Measurements from ENCODE around the gene ZBED2.

Gene ZBED2

DNA sequence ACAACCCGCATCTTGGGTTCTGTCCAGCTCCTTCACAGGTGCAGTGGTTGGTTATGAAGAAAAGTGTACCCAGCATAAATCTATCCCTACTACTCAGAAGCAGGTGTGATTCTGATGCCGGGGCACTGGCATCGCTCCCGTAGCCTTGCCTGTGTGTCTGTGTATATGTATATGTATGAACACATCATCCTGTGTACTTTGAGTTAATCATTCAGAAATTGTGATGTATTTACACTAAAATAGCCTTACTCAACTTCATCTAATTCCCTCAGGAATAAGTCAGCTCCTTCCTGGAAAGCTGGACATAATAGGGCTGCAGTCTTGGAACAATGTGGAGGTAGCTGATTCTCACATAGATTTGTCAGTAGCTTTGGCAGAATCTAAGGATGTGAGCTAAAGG, 6.7 kb upstream of the ZBED2 start:
- DNase-seq, result no peak

DNA sequence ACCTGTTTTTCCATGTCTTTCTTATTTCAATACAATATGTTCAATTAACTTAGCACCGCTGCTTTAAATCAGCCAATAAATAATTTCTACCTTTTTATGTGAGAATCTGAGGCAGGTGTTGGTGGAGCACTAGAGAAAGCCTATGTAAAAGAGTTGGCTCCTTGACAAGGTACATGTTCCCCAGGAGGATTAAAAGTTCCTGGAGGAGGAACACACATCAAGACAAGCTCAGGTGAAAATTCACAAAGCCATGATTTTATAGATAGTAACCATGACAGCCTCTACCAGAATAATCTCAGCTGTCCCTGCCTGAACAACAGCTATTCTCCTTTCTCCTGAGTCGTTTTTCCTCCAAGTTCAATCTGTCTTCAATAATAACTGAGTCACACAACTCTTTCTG, 3.4 kb upstream of the ZBED2 start:
- DNase-seq, result no peak

DNA sequence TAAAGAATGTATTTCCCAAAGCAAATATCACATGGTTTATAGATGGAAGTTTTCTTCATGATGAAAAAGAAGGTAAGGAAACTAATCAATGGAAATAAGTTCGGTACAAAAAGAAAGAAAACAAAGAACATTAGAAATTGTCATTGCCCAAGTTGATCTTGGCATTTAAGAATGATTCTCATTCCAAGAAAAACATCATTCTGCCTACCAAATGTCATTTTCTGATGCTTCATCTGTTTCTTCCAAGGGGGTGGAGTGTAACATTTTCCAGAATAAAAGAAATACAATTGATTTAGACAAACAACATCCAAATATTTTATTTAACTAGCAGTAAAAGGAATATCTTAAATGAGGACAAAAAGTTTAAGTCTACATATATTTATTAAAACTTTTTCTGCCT, 3.0 kb upstream of the ZBED2 start:
- DNase-seq, result no peak

- DNase-seq, result no peak
These were observed 1.2 kb upstream of the ZBED2 start for GRCh38 chr3:111596328-111596727.

- DNase-seq, result no peak
These were observed 365 bp downstream of the ZBED2 start for GRCh38 chr3:111594781-111595180.

DNA sequence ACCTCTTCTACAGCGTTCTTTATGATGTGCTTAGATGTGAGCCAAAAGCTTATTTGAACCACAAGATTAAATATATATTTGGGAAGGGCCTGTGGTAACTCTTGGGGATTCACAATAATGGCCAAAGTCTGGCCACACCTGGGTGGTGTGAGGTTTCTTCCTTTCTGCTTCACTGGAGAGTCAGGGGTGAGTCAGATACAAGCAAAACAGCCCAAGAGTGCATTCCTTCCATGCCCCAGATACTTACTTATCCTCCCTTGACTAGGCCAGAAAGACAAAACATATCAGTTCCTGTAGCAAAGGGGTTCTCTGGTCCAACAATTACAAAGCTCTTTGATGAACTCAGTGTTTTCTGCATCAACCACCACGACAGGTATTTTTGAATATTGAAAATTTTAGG, 941 bp downstream of the ZBED2 start:
- DNase-seq, result no peak

DNA sequence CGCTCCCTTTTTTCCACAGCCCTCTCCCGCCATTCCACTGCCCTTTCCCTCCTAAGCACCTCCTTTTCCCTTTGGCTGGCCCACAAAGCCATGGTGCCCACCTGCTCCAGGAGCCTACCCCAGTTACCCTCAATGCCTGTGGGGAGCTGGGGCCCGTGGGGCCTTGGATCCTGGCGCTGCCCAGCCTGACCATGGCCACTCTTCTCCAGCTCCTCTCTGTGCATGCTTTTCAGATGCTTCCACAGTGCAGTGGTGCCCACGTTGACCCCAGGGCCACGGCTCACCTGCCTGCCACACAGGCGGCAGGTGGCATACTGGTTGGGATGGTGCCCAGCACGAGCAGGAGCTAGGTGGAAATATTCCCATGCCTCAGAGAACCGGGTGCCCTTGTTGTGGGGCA, 1.5 kb downstream of the ZBED2 start:
- no peak for DNase-seq

DNA sequence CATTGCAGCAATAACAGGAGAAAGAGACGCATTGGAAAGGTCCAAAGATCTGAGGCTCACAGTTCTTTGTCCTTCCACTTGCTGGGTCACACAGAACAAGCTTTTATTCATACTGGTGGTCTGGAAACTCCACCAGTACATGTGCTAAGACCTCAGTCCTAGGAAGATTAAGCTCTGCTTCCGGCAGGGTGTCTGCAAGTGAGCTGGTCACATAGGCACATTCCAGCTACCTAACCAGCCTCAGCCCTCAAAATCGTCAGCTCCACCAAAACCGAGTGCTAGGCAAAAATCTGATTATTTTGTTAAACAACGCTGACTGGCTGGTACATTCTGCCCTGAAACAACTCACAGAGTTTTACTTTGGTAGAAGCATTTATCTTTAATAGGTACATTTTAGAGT, 2.2 kb downstream of the ZBED2 start:
- no peak for DNase-seq

- no peak for DNase-seq
These were observed 3.0 kb downstream of the ZBED2 start for GRCh38 chr3:111592143-111592542.

GRCh38 chr3:111591555-111591954, 3.6 kb downstream of the ZBED2 start:
- DNase-seq, result no peak

DNA sequence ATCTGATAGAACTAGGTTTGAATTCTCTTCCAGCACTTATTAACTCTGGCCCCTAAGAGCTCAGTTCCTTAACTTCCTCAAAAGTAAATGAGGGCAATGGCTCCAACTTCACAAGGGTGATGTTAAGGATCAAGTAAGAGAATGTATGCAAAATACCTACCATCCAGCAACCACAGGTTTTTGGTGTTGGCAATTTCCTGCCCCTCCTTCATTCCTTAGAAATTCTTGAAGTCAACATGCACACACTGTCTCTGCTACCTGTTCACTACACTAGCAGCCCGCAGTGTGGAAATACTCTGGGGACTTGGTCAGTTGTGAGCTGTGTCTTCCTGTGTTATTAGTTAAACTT, 5.0 kb downstream of the ZBED2 start:
- DNase-seq, result no peak

DNA sequence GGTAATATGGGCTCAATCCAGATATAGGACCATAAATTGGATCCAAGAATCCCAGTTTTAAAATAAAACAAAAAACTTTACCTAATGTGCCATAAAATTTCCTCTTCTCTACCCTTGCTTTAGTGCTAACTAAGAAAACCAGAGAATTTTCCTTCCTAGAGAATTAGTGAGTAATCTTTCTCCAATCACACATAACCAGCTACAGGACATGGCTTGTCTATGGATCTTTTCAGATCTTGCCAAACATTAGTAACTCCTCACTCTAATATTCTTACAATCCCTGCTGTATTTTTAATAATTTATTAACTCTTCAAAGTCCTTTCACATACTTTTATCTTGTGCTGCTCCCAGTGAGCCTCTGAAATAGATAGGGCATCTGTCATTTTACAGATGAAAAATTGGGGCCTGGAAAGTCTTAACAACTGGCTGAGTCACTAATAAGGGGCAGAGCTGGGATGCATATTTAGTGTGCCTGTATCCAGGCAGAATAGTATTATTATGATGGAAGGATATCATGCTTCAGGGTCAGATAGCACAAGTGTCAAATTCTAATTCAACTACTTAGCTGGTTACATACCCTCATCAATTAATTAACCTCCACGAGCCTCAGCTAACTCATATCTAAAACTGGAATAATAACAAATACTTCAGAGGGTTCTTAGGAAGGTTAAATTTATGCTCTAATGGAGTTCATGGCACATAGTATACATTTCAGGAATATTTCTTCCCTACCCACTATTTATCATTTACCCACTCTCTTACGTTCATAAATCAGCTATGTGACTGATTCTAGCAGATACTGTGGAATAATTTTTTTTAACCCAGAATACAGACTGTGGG, 5.6 kb downstream of the ZBED2 start:
- no peak for DNase-seq

DNA sequence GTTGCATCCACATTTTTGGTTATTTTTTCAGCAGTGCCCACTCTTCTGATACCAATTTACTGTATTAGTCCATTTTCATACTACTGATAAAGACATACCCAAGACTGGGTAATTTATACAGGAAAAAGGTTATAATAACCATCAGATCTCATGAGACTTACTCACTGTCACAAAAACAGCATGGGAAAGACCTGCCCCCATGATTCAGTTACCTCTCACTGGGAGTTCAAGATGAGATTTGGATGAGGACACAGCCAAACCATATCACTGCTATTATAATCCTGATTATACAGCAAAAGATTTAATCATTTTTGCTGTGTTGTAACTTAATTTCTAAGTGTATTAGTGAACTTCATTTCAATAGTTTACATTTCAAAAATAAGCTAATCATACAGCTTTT, 6.6 kb downstream of the ZBED2 start:
- no peak for DNase-seq

DNA sequence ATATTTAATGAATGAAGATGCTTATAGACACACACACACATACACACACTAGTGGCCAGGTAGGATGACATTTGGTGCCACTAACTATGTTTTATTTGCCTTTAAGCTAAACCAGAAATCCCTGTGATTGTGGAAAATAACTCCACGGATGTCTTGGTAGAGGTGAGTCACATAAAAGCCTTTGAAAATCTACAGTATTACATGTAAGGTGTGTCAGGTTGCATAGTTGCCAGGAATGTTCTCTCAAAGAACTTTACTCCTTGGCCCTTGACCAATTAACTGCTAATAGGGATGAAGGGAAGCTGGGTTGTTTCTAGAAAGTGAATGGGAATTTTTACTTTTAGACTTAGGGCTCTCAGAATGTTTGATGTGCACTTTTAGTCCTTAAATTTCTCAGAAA, 9.9 kb downstream of the ZBED2 start:
- no peak for DNase-seq

- no peak for DNase-seq
These were observed 10.4 kb downstream of the ZBED2 start for GRCh38 chr3:111584744-111585143.

- no peak for DNase-seq
These were observed 13.0 kb downstream of the ZBED2 start for GRCh38 chr3:111582120-111582474.

DNA sequence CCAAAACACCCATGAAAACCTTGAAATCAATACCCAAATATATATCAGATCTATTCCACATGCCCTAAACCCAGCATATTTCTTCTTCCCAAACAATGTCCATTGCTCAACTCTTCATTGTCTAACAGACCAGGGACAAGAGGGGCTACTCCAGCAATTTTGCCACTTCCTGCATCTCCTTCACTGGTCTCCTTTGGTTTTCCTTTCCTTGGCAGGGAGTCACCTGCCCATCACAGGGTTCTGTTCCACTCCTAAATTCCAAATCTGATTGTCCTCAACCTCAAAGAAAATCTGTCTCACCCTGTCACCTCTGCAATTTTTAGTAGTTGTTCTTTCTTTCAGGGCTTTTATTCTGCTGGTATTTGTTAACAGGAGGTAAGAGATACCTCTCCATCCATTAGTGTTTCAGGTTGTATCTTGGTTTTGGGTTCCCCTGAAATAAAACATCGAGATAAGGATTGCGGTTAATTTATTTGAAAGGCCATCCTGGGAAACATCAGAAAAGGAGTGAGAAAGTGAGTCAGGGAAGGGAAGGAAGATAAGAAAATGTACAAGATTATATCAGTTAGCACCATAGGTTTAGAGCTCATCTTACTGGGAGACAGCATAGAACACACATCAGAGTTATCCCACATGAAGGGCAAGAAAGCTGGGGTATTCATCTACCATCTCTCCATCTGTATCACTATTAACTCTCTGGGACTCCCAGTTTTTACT, 13.6 kb downstream of the ZBED2 start:
- no peak for DNase-seq

DNA sequence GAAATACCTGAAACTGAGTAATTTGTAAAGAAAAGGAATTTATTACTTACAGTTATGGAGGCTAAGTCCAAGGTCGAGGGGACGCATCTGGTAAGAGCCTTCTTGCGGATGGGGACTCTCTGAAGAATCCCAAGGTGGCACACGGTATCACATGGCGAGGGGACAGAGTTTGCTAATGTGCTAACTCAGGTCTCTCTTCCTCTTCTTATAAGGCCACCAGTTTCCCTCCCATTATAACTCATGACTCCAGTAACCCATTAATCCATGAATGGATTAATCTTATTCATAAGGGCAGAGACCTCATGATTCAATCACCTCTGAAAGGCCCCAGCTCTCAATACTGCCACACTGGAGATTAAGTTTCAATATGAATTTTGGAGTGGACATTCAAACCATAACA, 15.7 kb downstream of the ZBED2 start:
- no peak for DNase-seq

DNA sequence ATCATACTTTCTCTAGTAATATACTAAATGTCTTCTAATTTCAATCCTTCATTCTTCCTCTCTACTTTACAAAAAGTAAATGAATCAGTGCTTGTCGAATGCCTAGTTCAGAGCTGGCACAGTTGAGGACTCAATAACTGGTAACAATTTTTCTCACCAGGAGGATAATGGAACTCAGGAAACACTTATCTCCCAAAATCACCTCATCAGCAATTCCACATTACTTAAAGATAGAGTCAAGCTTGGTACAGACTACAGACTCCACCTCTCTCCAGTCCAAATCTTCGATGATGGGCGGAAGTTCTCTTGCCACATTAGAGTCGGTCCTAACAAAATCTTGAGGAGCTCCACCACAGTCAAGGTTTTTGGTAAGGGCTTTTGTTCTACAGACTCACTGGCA, 16.3 kb downstream of the ZBED2 start:
- DNase-seq, result no peak

DNA sequence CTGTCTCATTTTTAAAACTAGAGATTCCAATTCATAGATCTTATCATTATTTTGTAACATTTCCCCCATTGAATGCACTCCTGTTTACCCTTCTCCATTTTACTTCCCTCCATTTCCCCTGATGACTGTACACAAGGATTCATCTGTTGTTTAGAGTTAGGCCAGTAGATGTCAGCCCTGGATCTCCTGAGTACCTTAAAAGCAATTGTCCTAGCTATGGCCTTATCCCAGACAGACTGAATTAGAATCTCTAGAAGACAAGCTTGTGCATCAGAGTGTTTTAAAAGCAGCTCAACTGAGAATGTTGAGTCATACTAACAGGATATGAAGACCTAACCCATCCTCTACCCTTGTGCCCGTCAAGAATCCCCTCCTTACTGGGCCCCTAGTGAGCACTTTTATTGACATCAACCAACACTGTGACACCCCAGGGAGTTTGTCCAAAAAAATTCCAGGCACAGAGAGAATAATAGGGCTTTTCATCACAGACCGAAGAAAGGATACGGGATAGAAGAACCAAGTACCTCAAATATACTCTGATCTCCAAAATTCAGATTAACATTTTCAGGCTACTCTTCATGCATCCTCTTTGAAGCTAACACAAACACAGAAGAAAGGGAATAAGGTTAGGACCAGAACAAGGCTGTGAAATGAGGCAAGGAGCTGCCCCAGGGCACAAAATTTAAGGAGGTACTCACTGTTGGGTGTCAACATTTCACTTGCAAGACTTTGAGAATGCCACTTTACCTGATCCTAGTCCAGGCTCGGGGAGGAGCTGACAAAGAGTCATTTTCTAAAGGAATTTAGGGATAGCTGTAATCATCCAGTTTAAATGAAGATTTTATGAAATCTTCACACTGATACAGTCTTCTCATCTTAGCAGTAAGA, 17.1 kb downstream of the ZBED2 start:
- no peak for DNase-seq

DNA sequence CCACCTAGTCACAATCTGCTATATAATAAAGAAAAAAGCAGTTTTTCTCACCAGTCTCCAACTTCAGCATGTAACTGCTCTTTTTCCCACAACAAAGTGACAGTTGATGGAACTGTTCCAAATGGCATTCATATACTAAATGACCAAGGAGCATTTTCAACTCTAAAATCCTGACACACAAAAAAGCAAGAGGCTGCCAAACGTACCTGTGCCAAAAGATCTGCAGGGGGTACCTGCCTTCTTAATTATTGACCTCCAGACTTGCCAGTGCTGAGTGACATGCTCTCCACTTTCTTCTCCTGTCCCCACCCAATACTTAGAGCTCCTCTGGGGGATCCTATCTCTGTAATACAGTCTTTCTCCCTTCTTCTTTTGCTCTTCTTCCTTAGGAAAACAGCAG, 18.0 kb downstream of the ZBED2 start:
- DNase-seq, result no peak

DNA sequence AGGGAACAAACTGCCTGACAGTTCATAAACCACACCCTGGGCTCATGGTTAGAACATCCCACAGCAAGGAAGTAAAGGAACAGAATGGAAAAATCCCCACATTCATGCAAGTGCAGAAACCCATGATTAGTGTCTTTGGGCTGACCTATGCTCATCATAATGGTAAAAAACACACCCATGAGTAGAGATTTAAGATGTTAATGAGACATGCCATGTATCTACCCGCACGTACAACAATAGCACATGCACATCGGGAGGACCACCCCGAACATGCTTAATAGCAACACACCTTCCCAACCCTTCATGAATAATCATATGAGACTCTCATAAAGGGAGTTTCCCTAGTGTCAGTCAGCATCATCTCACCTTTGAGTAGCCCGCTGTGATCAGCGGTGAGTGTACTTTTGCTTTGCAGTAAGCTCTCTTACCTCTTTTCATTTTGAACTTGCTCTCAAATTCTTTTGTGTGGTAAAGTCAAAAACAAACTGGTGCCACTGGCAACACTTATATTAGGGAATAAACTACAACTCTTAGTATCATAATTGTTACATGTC, 23.2 kb downstream of the ZBED2 start:
- no peak for DNase-seq

DNA sequence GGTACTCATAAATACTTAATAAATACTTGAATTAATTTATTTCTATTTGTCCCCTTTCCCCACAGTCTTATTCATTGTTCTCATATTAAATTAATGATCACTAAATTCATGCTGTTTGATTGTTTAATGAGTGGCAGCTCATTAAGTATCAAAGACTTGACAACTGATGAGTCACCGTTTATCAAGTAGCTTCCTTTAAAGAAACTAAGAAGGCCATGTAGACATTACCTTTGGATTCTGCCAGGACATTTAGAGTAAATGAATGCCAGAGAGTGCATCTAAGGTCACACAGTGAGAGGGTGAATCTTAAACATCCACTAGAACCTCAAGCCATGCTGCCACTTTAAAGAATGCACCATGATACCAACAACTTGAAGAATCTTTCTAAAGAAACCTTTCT, 23.9 kb downstream of the ZBED2 start:
- DNase-seq, result no peak

All from left hindlimb (tissue), 1 donor.